GM12878 (cell line): ENCODE measurements around the gene HEXB. TPM values are rescaled to one million over a fixed set of nuclear protein-coding genes. Genes with fewer than 3 reads are reported as not detected.

Experiments
- ATAC-seq: fragments of 200-7000 bp; cut with Tn5 transposase; 3 replicates; pipeline ENCODE4 v1.9.1; 2020; ENCODE audit warnings: mild to moderate bottlenecking, moderate library complexity
- BruUV-seq: library from RNA; stranded (reverse); fragments of 400-500 nt; replicated peaks from 2 replicates; lab custom pipeline; 2021; lab: Mats Ljungman, UMichigan
- CTCF ChIA-PET: fragments of 300-600 bp; sonication (Branson Sonifier 250); formaldehyde crosslinking; extraction: SDS; loops from one replicate; lab custom pipeline; 2021; ENCODE audit warnings: inconsistent platforms; lab: Yijun Ruan, JAX
- POLR2A ChIA-PET: fragments of 350-600 bp; formaldehyde crosslinking; extraction: SDS; loops from one replicate; lab custom pipeline; 2021; ENCODE audit warnings: inconsistent platforms; lab: Charles Lee
- RAD21 ChIA-PET: fragments of 300-600 bp; sonication (Branson Sonifier 250); formaldehyde crosslinking; loops from one replicate; lab custom pipeline; 2023; ENCODE audit warnings: antibody characterized with exemption; ENCODE audit not compliant: unreplicated experiment; lab: Charles Lee
- SMC1A ChIA-PET: fragments of 300-600 bp; sonication (Branson Sonifier 250); formaldehyde crosslinking; loops from one replicate; lab custom pipeline; 2023; ENCODE audit not compliant: unreplicated experiment, uncharacterized antibody; lab: Charles Lee
- DNase-seq: peaks from one replicate; pipeline ENCODE4 v3.0.0-alpha.2; 2011; ENCODE audit warnings: low read depth, low spot score
- FAIRE-seq: peaks from 3 replicates; lab custom pipeline; 2011; peaks lifted over from hg19 to GRCh38; lab: Jason Lieb, UNC
- H2AFZ ChIP-seq: 2 replicates; pipeline ENCODE4 v1.6.0; 2011; ENCODE audit warnings: low read depth, low read length, control low read depth; ENCODE audit not compliant: control insufficient read depth
- H3K27ac ChIP-seq: 2 replicates; pipeline ENCODE4 v1.5.1; 2011; ENCODE audit warnings: control low read depth; ENCODE audit not compliant: control insufficient read depth, insufficient read depth
- H3K27me3 ChIP-seq, 2 experiments: replicated peaks in 1 of 2; 2 replicates each; pipeline versions ENCODE4 v1.6.0 to v1.6.1; 2011; ENCODE audit warnings: low read length in 1 of 2; ENCODE audit not compliant: control insufficient read depth in 2 of 2, insufficient read depth in 2 of 2
- H3K36me3 ChIP-seq, 2 experiments: 2 replicates each; pipeline ENCODE4 v1.5.1; 2011; ENCODE audit warnings: low read length in 1 of 2; ENCODE audit not compliant: control insufficient read depth in 2 of 2, insufficient read depth in 2 of 2
- H3K4me1 ChIP-seq: 2 replicates; pipeline ENCODE4 v1.6.1; 2011; ENCODE audit warnings: mild to moderate bottlenecking, low read length, moderate library complexity, mixed read lengths; ENCODE audit not compliant: control insufficient read depth, insufficient read depth
- H3K4me2 ChIP-seq: 2 replicates; pipeline ENCODE4 v1.6.0; 2011; ENCODE audit warnings: control low read depth; ENCODE audit not compliant: control insufficient read depth, insufficient read depth
- H3K4me3 ChIP-seq: fragments of 200-600 bp; sonication (generic); 2 replicates; pipeline ENCODE4 v1.5.1; 2016
- H3K79me2 ChIP-seq: 2 replicates; pipeline ENCODE4 v1.6.0; 2011; ENCODE audit warnings: low read length; ENCODE audit not compliant: control insufficient read depth, insufficient read depth
- H3K9ac ChIP-seq: 2 replicates; pipeline ENCODE4 v1.8.0; 2011; ENCODE audit warnings: low read length, control low read depth, mixed read lengths; ENCODE audit not compliant: control insufficient read depth, insufficient read depth
- H3K9me3 ChIP-seq: replicated peaks from 3 replicates; pipeline ENCODE4 v1.5.1; 2011; ENCODE audit warnings: mild to moderate bottlenecking, low read length; ENCODE audit not compliant: control insufficient read depth, insufficient read depth
- H4K20me1 ChIP-seq: 2 replicates; pipeline ENCODE4 v1.6.0; 2011; ENCODE audit not compliant: control insufficient read depth, insufficient read depth
- CBX5 ChIP-seq: sonication (generic); IDR thresholded peaks from 2 replicates; pipeline ENCODE4 v1.6.1; 2016; ENCODE audit warnings: low read depth, moderate library complexity, mild to moderate bottlenecking, inconsistent platforms
- CHD1 ChIP-seq: IDR thresholded peaks from 2 replicates; pipeline ENCODE4 v1.6.1; 2012; ENCODE audit warnings: low read depth, low read length, improper control_type of control experiment
- DPF2 ChIP-seq: fragments of 450-650 bp; IDR thresholded peaks from 2 replicates; pipeline ENCODE4 v1.6.1; 2017; ENCODE audit warnings: mild to moderate bottlenecking
- HDGF ChIP-seq: fragments of 450-650 bp; IDR thresholded peaks from 2 replicates; pipeline ENCODE4 v1.6.1; 2016; ENCODE audit warnings: antibody characterized with exemption
- JUNB ChIP-seq: IDR thresholded peaks from 2 replicates; pipeline ENCODE4 v1.6.1; 2016; ENCODE audit warnings: antibody characterized with exemption, mild to moderate bottlenecking
- MEF2A ChIP-seq: IDR thresholded peaks from 2 replicates; pipeline ENCODE4 v1.6.1; 2011; ENCODE audit warnings: low read depth, mild to moderate bottlenecking, low read length, moderate library complexity; ENCODE audit not compliant: insufficient read depth
- MYB ChIP-seq: fragments of 150-350 bp; IDR thresholded peaks from 2 replicates; pipeline ENCODE4 v1.6.1; 2014; ENCODE audit warnings: mild to moderate bottlenecking, low read depth, low read length, borderline replicate concordance
- PKNOX1 ChIP-seq: fragments of 450-650 bp; IDR thresholded peaks from 2 replicates; pipeline ENCODE4 v1.6.1; 2016; ENCODE audit warnings: mild to moderate bottlenecking
- RUNX3 ChIP-seq: IDR thresholded peaks from 2 replicates; pipeline ENCODE4 v1.6.1; 2012; ENCODE audit warnings: low read length, inconsistent platforms
- SMC3 ChIP-seq: IDR thresholded peaks from 2 replicates; pipeline ENCODE4 v1.6.1; 2011; ENCODE audit warnings: low read length, improper control_type of control experiment, borderline replicate concordance
- SP1 ChIP-seq: IDR thresholded peaks from one replicate; pipeline ENCODE4 v1.6.1; 2011; ENCODE audit warnings: low read depth, low read length
- TAF1 ChIP-seq: IDR thresholded peaks from 2 replicates; pipeline ENCODE4 v1.6.1; 2011; ENCODE audit warnings: mild to moderate bottlenecking, low read depth, low read length, borderline replicate concordance
- WGBS: methylation state at CpG from one replicate; pipeline ENCODE4 v1.1.6; 2016; ENCODE audit warnings: low lambda C conversion rate; ENCODE audit not compliant: insufficient replicate concordance, insufficient coverage; ENCODE audit errors: missing lambda C conversion rate; 5-methylcytosine and 5-hydroxymethylcytosine counted together
- in situ Hi-C: fragments of 300-500 bp; cut with MboI; formaldehyde crosslinking; loops from 9 replicates; pipeline ENCODE4 v1.14.3; 2018; ENCODE audit warnings: mixed read lengths
- intact Hi-C: fragments of 100-400 bp; cut with micrococcal nuclease; formaldehyde crosslinking; loops from one replicate; pipeline ENCODE4 v1.14.2; 2022; ENCODE audit not compliant: unreplicated experiment
- polyA plus RNA-seq, 11 experiments: library from polyadenylated mRNA; depleted of rRNA in 4 of 11; unstranded in 6 of 11; stranded (reverse) in 5 of 11; fragments of >200 nt; fragmentation: Nextera tagmentation in 4 of 11; fragmentation: Illumina TruSeq in 1 of 11; extraction: Ambion mirVana in 4 of 11; extraction: Trizol in 1 of 11; gene quantifications; 1 replicate in 1 of 11; 2 replicates in 10 of 11; pipeline versions ENCODE4 v1.2.1 to v1.2.3, GENCODE V29; 2011 to 2016; ENCODE audit warnings: inconsistent platforms in 2 of 11, missing spikeins in 2 of 11, low read depth in 1 of 11
- total RNA-seq, 4 experiments: library from RNA; depleted of rRNA in 3 of 4; stranded (reverse); fragments of >200 nt in 3 of 4; fragmentation: Illumina TruSeq in 1 of 4; extraction: Trizol in 1 of 4; gene quantifications; 2 replicates each; pipeline versions ENCODE4 v1.2.1 to v1.2.3, GENCODE V29; 2013 to 2021
- TF ChIP-seq, protein P1 (sequence below): IDR thresholded peaks from 2 replicates; pipeline ENCODE4 v1.6.1; 2012; ENCODE audit warnings: low read depth, low read length, improper control_type of control experiment
- TF ChIP-seq, protein P2 (sequence below): fragments of 450-650 bp; IDR thresholded peaks from 2 replicates; pipeline ENCODE4 v1.6.1; 2016; ENCODE audit warnings: mild to moderate bottlenecking, moderate library complexity, borderline replicate concordance

Gene HEXB
- total and polyA plus RNA-seq, 10 of the 15 experiments (the other 5 are each of a cell fraction or from before 2014, with no cell fraction given) = 13.5 to 76.0 (median 42.6) TPM

DNA sequence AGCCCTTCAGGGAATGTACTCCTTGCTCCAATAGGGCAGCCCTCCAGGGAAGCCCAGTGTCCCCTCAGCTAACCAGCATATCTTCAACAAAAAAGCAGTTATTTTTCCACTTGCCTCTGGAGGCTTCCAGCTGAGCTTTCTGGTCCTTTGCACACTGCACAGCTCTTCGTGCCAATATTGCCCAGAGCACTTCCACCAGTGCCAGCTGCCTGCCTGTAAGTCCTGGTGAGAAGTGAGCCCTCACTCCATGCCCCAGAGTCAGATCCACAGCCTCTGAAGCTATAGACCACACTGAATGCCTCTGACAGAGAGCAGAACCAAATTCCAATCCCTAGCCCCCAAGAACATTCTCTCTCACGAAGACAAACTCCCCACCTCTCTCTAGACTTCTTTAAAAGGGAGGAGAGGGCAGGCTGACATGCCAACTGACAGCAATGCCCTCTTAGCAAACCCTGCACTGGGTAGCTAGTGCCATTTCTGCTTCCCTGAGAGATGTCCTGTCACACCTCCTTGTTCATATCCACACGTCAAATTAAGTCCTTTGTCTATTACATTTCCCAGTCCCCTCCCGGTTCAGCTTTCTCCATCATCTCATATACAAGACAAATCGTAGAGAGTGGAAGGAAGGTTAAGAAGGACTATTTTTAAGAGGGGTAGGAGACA, 12.7 kb upstream of the HEXB start (continued):
- no peak for TF ChIP-seq TAF1

DNA sequence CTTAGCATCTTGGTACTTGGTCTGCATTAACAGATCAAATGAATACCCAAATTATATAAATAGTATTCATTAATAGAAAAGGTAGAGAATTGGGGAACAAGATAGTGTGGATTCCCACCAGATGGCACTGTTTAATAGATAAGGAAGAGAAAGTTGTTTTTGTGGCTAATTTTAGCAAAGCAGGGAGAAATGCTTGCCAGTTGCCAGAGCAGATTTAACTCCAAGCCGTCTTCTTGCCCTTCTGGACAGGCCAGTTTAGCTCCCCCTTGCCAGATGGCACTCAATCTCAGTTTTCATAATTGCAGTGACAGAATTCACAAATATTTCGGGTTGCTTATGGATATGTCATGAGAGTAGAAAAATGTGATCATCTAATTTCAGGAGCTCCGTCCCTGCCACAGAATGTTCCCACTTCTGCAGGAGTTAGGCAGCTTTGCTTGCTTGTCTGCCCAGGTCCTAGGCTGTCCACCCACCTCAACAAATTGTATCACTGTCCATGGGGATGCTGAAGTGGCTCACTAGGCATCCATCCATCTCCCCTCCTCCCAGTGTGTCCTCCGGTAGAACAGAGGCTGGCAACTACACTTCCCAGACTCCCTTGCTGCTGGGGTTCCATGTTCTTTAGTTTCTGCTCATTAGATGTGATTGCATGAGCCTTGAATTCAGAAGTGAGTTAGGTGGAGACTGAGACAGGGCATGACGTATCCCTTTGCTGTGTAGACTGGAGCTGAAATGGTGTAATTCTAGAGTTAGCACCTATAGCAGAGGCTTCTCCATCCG, 11.8 kb upstream of the HEXB start:
- Histone ChIP-seq H3K9ac (no peak overlapping the region), H4K20me1 (no peaks in the 10 kb centered on the region), H3K27ac (no peak overlapping the region), H3K9me3 (peaks cover 2% of the 10 kb centered on the region; the same call in 1 of the 3 replicates), H3K4me1 (no peaks in the 10 kb centered on the region), H2AFZ (no peak overlapping the region), H3K4me3 (no peak overlapping the region), H3K4me2 (no peak overlapping the region), H3K79me2 (no peaks in the 10 kb centered on the region), H3K36me3 (no peaks in the 10 kb centered on the region), H3K27me3 (no peaks in the 10 kb centered on the region)
- ATAC-seq (0 out of 3 replicates have a peak, but pooled peaks have one; percentile 29), DNase-seq (no peak), FAIRE-seq (no peak)
- POLR2A ChIA-PET = no interaction called here
- CTCF ChIA-PET = interaction anchor here (0.5 to 1.5 kb wide), 4 partner anchors 16 to 246 kb away, joined by 3 to 4 read pairs (median 3); no protein-coding TSS in a partner anchor
- in situ Hi-C loops (no loop called here), intact Hi-C loops (loop anchor here (1.0 kb wide), 1 partner anchor 245 kb away; no protein-coding TSS in a partner anchor)
- SMC1A ChIA-PET = interaction anchor here (1.2 to 2.2 kb wide), 2 partner anchors 13 to 15 kb away, joined by 4 to 6 read pairs; no protein-coding TSS in a partner anchor
- RAD21 ChIA-PET = no interaction called here
- no TSS peak for BruUV-seq
- 38% methylated on average over 6 of the region's 6 CpGs for WGBS
- TF ChIP-seq, protein P1, sequence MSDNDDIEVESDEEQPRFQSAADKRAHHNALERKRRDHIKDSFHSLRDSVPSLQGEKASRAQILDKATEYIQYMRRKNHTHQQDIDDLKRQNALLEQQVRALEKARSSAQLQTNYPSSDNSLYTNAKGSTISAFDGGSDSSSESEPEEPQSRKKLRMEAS = no peak
- TF ChIP-seq HDGF = no peak
- TF ChIP-seq SP1 = no peak
- no peak for TF ChIP-seq CBX5
- TF ChIP-seq MYB = no peak
- TF ChIP-seq, protein P2, sequence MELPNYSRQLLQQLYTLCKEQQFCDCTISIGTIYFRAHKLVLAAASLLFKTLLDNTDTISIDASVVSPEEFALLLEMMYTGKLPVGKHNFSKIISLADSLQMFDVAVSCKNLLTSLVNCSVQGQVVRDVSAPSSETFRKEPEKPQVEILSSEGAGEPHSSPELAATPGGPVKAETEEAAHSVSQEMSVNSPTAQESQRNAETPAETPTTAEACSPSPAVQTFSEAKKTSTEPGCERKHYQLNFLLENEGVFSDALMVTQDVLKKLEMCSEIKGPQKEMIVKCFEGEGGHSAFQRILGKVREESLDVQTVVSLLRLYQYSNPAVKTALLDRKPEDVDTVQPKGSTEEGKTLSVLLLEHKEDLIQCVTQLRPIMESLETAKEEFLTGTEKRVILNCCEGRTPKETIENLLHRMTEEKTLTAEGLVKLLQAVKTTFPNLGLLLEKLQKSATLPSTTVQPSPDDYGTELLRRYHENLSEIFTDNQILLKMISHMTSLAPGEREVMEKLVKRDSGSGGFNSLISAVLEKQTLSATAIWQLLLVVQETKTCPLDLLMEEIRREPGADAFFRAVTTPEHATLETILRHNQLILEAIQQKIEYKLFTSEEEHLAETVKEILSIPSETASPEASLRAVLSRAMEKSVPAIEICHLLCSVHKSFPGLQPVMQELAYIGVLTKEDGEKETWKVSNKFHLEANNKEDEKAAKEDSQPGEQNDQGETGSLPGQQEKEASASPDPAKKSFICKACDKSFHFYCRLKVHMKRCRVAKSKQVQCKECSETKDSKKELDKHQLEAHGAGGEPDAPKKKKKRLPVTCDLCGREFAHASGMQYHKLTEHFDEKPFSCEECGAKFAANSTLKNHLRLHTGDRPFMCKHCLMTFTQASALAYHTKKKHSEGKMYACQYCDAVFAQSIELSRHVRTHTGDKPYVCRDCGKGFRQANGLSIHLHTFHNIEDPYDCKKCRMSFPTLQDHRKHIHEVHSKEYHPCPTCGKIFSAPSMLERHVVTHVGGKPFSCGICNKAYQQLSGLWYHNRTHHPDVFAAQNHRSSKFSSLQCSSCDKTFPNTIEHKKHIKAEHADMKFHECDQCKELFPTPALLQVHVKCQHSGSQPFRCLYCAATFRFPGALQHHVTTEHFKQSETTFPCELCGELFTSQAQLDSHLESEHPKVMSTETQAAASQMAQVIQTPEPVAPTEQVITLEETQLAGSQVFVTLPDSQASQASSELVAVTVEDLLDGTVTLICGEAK = no peak
- no peak for TF ChIP-seq MEF2A
- TF ChIP-seq JUNB = no peak
- TF ChIP-seq SMC3 = peak; percentile 50; the same call in 1 of the 2 replicates
- TF ChIP-seq DPF2 = no peak
- TF ChIP-seq CHD1 = no peak
- no peak for TF ChIP-seq RUNX3
- no peak for TF ChIP-seq PKNOX1
